Measurements from ENCODE around the gene KDM5B. TPM values are rescaled to one million over a fixed set of nuclear protein-coding genes. Genes with fewer than 3 reads are reported as not detected.

KDM5B gene
- total and polyA plus RNA-seq, 2 experiments from 2014 or later, result 87.9 to 110 TPM

GRCh38 chr1:202681736-202682420 is 126.3 kb downstream of the KDM5B start:
- H3K4me3 ChIP-seq, result no peak overlapping the region
- no peak overlapping the region for H3K27ac ChIP-seq
- peaks cover 3% of the 10 kb centered on the region for H3K27me3 ChIP-seq
- TF ChIP-seq EZH2phosphoT487 (IDR thresholded peaks at IDR 0.05; ENCODE audit: low read depth, severe bottlenecking, unreplicated experiment) (no peak), CTCF (IDR thresholded peaks at IDR 0.05; ENCODE audit: poor library complexity) (no peak), EZH2 (IDR thresholded peaks at IDR 0.05; ENCODE audit: borderline replicate concordance) (no peak)
- no peaks in the 10 kb centered on the region for H3K79me2 ChIP-seq
- H3K4me2 ChIP-seq, result no peak overlapping the region
- H2AFZ ChIP-seq, result no peak overlapping the region
- H3K36me3 ChIP-seq (replicated peaks; ENCODE audit: insufficient read depth, low read depth), result no peaks in the 10 kb centered on the region
- H3K4me1 ChIP-seq (ENCODE audit: insufficient read depth), result no peaks in the 10 kb centered on the region
- DNase-seq (ENCODE audit: low spot score), result no peak
- WGBS (ENCODE audit: low lambda C conversion rate, missing lambda C conversion rate), result 83% methylated on average over 11 of the region's 11 CpGs
- H3K9me2 ChIP-seq (replicated peaks; ENCODE audit: insufficient read depth), result no peaks in the 10 kb centered on the region
- no peaks in the 10 kb centered on the region for H3K9me3 ChIP-seq (ENCODE audit: low read depth)
- H4K20me1 ChIP-seq (ENCODE audit: insufficient read depth, poor library complexity, severe bottlenecking), result no peaks in the 10 kb centered on the region

- no peak for DNase-seq (ENCODE audit: low spot score)
- H3K79me2 ChIP-seq, result no peaks in the 10 kb centered on the region
- H2AFZ ChIP-seq, result no peak overlapping the region
- H3K4me3 ChIP-seq, result no peak overlapping the region
- H3K4me2 ChIP-seq, result no peak overlapping the region
- H3K27me3 ChIP-seq, result no peaks in the 10 kb centered on the region
- TF ChIP-seq CTCF (IDR thresholded peaks at IDR 0.05; ENCODE audit: poor library complexity) (no peak), EZH2phosphoT487 (IDR thresholded peaks at IDR 0.05; ENCODE audit: low read depth, severe bottlenecking, unreplicated experiment) (no peak), EZH2 (IDR thresholded peaks at IDR 0.05; ENCODE audit: borderline replicate concordance) (no peak)
- H4K20me1 ChIP-seq (ENCODE audit: insufficient read depth, poor library complexity, severe bottlenecking), result no peaks in the 10 kb centered on the region
- H3K27ac ChIP-seq, result no peak overlapping the region
- no peaks in the 10 kb centered on the region for H3K9me2 ChIP-seq (replicated peaks; ENCODE audit: insufficient read depth)
- H3K9me3 ChIP-seq (ENCODE audit: low read depth), result no peaks in the 10 kb centered on the region
- no peaks in the 10 kb centered on the region for H3K36me3 ChIP-seq (replicated peaks; ENCODE audit: insufficient read depth, low read depth)
- no peaks in the 10 kb centered on the region for H3K4me1 ChIP-seq (ENCODE audit: insufficient read depth)
- 67% methylated on average over 2 of the region's 2 CpGs for WGBS (ENCODE audit: low lambda C conversion rate, missing lambda C conversion rate)
Measured at GRCh38 chr1:202680586-202681352, 127.5 kb downstream of the KDM5B start.

- Histone ChIP-seq H3K9me3 (ENCODE audit: low read depth) (no peaks in the 10 kb centered on the region), H3K36me3 (replicated peaks; ENCODE audit: insufficient read depth, low read depth) (no peaks in the 10 kb centered on the region), H3K4me1 (ENCODE audit: insufficient read depth) (no peaks in the 10 kb centered on the region), H3K9me2 (replicated peaks; ENCODE audit: insufficient read depth) (no peaks in the 10 kb centered on the region), H3K27ac (no peak overlapping the region), H3K79me2 (no peaks in the 10 kb centered on the region), H4K20me1 (ENCODE audit: insufficient read depth, poor library complexity, severe bottlenecking) (no peaks in the 10 kb centered on the region), H3K27me3 (no peaks in the 10 kb centered on the region), H3K4me2 (no peak overlapping the region), H3K4me3 (no peak overlapping the region), H2AFZ (no peak overlapping the region)
- DNase-seq (ENCODE audit: low spot score), result no peak
- 75% methylated on average over 4 of the region's 4 CpGs for WGBS (ENCODE audit: low lambda C conversion rate, missing lambda C conversion rate)
- TF ChIP-seq EZH2phosphoT487 (IDR thresholded peaks at IDR 0.05; ENCODE audit: low read depth, severe bottlenecking, unreplicated experiment) (no peak), EZH2 (IDR thresholded peaks at IDR 0.05; ENCODE audit: borderline replicate concordance) (no peak), CTCF (IDR thresholded peaks at IDR 0.05; ENCODE audit: poor library complexity) (no peak)
Measured at GRCh38 chr1:202679406-202680177, 128.6 kb downstream of the KDM5B start.

All from hepatocyte (in vitro differentiated cells).